ENCODE results near the gene MKI67.

Gene MKI67

DNA sequence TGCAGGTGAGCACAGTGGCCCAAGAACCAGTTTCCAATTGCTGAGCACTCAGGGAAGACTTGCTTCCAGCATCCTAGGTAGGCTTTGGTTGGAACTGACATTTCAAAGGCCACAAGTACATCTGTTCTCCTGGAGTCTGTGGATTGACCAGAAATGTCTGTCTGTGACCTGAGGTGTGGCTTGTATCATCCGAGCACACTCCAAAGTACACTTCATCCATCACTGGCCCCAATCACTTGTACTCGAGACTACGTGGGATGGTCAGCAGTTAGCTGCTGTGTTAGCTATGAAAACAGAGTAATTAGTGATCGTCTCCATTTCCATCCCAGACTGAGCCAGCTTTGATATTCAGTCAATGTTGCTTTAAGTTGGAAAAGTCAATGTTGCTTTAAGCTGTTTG lies 45.0 kb downstream of the MKI67 start:
- no peak for DNase-seq

GRCh38 chr10:128080641-128081040 lies 45.6 kb downstream of the MKI67 start:
- DNase-seq = no peak

GRCh38 chr10:128080231-128080630 lies 46.0 kb downstream of the MKI67 start:
- DNase-seq = no peak

GRCh38 chr10:128078136-128078969 lies 47.9 kb downstream of the MKI67 start:
- peak; percentile 55 for DNase-seq

GRCh38 chr10:128077155-128077875 lies 48.9 kb downstream of the MKI67 start:
- no peak for DNase-seq

DNA sequence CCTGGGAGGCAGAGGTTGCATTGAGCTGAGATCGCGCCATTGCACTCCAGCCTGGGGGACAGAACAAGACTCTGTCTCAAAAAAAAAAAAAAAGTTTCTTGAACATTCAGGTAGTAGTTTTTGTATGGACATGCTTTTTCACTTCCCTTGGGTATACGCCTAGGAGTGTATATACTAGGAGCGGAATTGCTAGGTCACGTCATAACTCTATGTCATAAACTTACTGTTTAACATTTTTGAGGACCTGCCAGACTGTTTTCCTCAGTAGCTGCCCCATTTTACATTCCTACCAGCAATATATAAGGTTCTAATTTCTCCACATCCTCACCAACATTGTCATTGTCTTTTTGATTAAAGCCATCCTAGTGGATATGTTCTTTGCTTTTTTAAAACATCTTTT lies 51.6 kb downstream of the MKI67 start:
- DNase-seq = no peak

DNA sequence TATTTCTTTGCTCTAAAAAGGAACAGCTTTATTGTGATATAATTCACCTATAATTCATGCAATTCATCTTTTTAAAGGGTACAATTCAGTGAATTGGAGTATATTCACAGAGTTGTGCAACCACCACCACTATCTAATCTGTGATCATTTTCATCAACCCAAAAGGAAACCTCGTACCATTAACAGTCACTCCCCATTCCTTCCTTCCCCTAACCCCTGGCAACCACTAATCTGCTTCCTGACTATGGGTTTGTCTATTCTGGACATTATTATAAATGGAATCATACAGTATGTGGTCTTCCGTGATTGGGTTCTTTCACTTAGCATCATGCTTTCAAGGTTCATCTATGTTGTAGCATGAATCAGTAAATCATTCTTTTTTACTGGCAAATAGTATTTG lies 52.3 kb downstream of the MKI67 start:
- no peak for DNase-seq

DNA sequence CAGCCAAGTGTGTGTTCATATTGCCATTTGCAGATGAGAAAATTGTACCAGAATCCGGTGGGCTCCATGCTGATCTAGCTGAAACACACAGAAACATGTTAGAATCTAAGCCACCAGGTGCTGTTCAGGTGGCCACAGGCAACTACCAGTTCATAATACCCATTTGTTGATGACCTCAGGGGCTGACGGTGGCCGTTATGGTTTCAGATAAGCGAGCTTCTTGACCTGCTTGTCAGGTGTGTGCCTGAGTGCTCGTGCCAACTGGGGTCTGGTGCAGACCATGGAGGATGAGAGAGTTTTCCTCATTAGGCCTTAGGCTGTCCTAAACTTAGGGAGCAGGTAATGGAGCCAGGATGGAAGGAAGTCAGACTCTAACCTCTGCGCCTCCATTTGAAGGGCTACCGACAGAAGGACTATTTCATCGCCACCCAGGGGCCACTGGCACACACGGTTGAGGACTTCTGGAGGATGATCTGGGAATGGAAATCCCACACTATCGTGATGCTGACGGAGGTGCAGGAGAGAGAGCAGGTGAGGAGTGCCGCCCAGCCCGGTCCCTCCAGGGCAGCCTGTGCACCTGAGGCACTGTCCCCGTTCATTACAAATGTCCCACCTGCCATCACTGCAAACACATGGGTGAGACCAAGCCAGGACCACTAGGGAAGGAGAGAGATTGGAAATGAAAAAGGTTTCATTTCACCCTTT lies 53.1 kb downstream of the MKI67 start:
- DNase-seq = no peak

GRCh38 chr10:128072046-128072445 lies 54.2 kb downstream of the MKI67 start:
- DNase-seq = no peak

GRCh38 chr10:128071417-128071782 lies 54.8 kb downstream of the MKI67 start:
- DNase-seq = no peak

DNA sequence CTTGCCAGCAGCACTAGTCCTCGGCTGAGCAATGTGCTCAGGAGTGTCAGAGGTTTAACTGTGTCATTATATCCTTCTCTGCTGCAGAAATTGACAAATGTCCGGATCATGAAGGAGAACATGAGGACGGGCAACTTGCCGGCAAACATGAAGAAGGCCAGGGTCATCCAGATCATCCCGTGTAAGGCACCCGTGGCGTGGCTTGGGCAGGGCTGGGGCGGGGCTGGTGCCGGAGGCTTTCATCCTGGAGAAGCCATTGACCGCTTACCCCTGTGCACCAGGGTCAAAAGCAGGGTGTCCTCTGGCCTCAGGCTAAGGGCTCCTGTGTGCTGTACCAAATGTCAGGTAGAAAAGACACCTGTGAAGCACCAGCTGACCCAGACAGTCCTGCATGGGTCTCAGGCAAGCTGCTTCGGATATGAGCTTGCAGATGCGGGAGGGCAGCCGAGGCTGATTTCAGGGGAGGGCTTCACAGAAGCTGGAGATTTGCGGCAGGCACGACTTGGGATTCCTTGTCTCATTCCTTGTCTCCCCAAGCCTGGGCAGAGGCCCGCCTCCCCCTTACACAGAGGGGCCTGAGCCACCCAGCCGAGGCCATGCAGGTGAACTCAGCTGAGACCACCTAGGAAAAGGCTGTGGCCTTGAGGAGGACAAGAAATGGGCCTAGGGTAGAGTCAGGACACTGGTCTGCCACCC lies 55.4 kb downstream of the MKI67 start:
- no peak for DNase-seq

DNA sequence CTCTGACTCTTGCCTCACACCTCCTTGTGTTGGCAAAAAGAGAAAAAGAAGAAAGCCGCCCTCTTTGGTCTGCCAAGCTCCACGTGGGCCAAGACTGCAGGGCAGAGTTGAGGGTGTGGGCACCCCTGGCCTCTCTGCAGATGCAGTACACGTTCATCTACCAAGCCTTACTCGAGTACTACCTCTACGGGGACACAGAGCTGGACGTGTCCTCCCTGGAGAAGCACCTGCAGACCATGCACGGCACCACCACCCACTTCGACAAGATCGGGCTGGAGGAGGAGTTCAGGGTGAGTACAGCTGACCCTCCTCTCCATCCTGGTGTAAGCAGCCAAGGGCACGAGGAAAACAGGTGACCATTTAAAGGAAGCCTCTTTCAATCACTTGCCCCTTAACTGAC lies 56.1 kb downstream of the MKI67 start:
- DNase-seq = no peak

GRCh38 chr10:128069351-128070051 lies 56.7 kb downstream of the MKI67 start:
- peak; percentile 85 for DNase-seq

GRCh38 chr10:128068398-128069285 lies 57.6 kb downstream of the MKI67 start:
- no peak for DNase-seq

DNA sequence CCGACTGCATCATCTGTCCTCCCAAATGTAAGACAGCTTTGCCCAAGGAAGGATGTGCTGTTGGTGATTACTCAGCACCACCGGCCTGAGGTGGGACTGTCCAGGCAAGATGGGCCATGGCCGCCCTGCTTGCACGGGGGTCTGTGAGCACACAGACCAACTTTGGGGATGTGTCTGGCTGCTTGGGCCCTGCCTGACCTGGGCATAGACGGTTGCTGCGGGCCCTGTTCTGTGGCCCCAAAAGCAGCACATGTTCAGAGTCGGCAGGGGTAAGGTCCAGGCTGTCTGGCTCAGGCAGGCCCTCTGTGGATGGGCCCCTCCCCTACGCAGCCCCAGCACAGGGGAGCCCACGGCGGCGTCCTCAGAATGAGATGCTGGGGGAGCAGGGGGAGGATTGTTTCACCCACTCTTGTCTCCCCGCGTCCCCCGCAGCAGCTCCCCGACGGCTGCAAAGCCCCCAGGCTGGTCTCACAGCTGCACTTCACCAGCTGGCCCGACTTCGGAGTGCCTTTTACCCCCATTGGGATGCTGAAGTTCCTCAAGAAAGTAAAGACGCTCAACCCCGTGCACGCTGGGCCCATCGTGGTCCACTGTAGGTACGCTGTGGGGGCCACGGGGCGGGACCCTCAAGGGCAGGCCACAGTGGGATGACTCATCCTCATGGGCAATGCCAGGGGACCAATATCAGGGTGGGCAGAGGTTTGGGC lies 58.4 kb downstream of the MKI67 start:
- no peak for DNase-seq

- no peak for DNase-seq
Observed at GRCh38 chr10:128066870-128067382, 59.3 kb downstream of the MKI67 start.

- no peak for DNase-seq
Observed at GRCh38 chr10:128065881-128066534, 60.2 kb downstream of the MKI67 start.

GRCh38 chr10:128064970-128065580 lies 61.1 kb downstream of the MKI67 start:
- no peak for DNase-seq
